Measurements from ENCODE around the gene HLA-DOA.

Gene HLA-DOA

GRCh38 chr6:32967151-32968091 is 42.0 kb downstream of the HLA-DOA start:
- in situ Hi-C loops (cut with MboI; ENCODE audit: low sequenced_read_pairs) = no loop called here

GRCh38 chr6:32964776-32965175 is 44.6 kb downstream of the HLA-DOA start:
- in situ Hi-C loops (cut with MboI; ENCODE audit: low sequenced_read_pairs) = no loop called here

DNA sequence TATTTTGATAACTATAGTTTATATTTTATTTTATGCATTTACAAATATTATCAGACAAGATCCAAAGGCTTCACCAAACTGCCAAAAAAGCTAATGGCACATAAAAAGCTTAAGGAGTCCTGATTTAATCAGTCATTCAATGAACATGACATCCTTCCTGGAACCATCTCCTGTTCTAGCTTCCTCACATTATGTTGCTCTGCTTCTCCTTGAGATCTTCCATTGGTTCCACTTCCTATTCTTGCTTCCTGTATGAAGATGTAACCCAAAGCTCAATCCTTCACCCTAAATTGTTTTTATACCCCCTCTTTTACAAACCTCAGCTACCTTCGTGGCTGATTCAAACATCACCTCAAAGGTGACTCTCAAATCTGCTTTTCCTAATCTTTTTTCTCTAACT is 45.5 kb downstream of the HLA-DOA start:
- in situ Hi-C loops (cut with MboI; ENCODE audit: low sequenced_read_pairs) = no loop called here

DNA sequence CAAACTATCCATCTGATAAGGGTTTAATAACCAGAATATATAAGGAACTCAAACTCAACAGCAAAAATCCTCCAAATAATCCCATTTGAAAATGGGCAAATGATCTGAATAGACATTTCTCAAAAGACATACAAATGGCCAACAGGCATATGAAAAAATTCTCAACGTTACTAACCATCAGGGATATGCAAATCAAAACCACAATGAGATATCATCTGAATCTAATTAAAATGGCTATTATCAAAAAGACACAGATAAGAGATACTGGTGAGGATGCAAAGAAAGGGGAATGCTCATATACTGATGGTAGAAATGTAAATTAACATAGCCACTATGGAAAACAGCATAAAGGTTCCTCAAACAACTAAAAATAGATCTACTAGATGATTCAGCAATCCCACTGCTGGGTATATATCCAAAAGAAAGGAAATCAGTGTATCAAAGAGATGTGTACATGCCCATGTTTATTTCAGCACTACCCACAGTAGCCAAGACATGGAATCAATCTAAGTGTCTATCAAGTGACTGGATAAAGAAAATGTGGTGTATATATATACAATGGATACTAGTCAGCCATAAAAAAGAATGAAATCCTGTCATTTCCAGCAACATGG is 47.1 kb downstream of the HLA-DOA start:
- in situ Hi-C loops (cut with MboI; ENCODE audit: low sequenced_read_pairs) = no loop called here

DNA sequence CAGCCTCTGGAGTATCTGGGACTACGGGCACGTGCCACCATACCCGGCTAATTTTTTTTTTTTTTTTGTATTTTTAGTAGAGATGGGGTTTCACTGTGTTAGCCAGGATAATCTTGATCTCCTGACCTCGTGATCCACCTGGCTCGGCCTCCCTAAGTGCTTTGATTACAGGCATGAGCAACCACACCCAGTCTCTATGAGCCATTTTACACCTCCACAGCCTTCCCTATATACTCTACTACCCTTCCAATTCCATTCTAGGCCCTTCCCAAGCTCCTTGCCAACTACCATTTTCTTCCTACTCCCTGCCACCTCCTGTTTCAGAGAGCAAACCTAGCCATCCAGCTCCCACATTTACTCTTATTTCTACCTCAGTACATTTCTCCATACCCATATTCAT is 48.8 kb downstream of the HLA-DOA start:
- in situ Hi-C loops (cut with MboI; ENCODE audit: low sequenced_read_pairs) = no loop called here

- in situ Hi-C loops (cut with MboI; ENCODE audit: low sequenced_read_pairs) = no loop called here
Observed at GRCh38 chr6:32956176-32956575, 53.2 kb downstream of the HLA-DOA start.

GRCh38 chr6:32954986-32955802 is 54.2 kb downstream of the HLA-DOA start:
- in situ Hi-C loops (cut with MboI; ENCODE audit: low sequenced_read_pairs) = no loop called here

DNA sequence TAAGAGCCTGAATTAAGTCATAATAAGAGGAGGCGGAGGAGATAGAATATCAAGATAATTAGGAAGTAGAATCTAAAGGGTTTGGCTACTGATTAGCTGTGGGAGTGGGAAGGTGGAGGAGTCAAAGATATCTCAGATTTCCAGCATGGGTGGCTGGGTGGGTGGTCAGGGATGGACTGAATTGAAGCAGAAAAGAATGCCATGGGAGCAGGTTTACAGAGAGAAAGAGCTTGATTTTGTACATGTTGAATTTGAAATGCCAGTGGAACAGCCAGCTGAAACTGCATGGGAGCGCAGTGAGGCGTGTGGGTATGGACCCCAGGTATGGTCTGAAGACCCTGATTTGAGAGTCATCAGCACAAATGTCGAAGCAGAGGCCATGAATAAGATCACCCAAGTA is 55.1 kb downstream of the HLA-DOA start:
- in situ Hi-C loops (cut with MboI; ENCODE audit: low sequenced_read_pairs) = no loop called here

Measured in hTERT RPE-1 (cell line).